H9 (cell line): ENCODE results near the gene CREB5. TPM values are rescaled to one million over a fixed set of nuclear protein-coding genes. Genes with fewer than 3 reads are reported as not detected.

Source experiments
- DNase-seq: peaks from one replicate; pipeline ENCODE4 v3.0.0-alpha.2; 2017
- H2AFZ ChIP-seq: one replicate; pipeline ENCODE4 v1.6.1; 2013; ENCODE audit warnings: mild to moderate bottlenecking, low read length, control low read depth, moderate library complexity
- H2AK5ac ChIP-seq: 2 replicates; pipeline ENCODE4 v1.6.1; 2013; ENCODE audit warnings: low read length, control low read depth, mixed read lengths; ENCODE audit not compliant: insufficient read length
- H2BK120ac ChIP-seq: one replicate; pipeline ENCODE4 v1.6.1; 2013; ENCODE audit warnings: low read depth, mild to moderate bottlenecking, low read length, control low read depth, inconsistent platforms; ENCODE audit not compliant: poor library complexity, severe bottlenecking
- H2BK12ac ChIP-seq: 2 replicates; pipeline ENCODE4 v1.6.1; 2013; ENCODE audit warnings: low read length, control low read depth, mixed read lengths, low read depth; ENCODE audit not compliant: insufficient read length
- H2BK15ac ChIP-seq: 2 replicates; pipeline ENCODE4 v1.6.1; 2013; ENCODE audit warnings: low read depth, low read length, control low read depth
- H2BK20ac ChIP-seq: one replicate; pipeline ENCODE4 v1.6.1; 2013; ENCODE audit warnings: low read depth, mild to moderate bottlenecking, low read length, control low read depth, inconsistent platforms; ENCODE audit not compliant: poor library complexity, severe bottlenecking
- H2BK5ac ChIP-seq: 2 replicates; pipeline ENCODE4 v1.6.1; 2013; ENCODE audit warnings: low read length, control low read depth, mixed read lengths; ENCODE audit not compliant: insufficient read length
- H3K14ac ChIP-seq: 2 replicates; pipeline ENCODE4 v1.6.1; 2013; ENCODE audit warnings: low read length, control low read depth; ENCODE audit not compliant: insufficient read depth
- H3K18ac ChIP-seq: 2 replicates; pipeline ENCODE4 v1.6.1; 2013; ENCODE audit warnings: low read depth, mild to moderate bottlenecking, mixed read lengths, low read length, control low read depth; ENCODE audit not compliant: insufficient read length
- H3K23ac ChIP-seq: 2 replicates; pipeline ENCODE4 v1.6.1; 2013; ENCODE audit warnings: low read length, control low read depth, mixed read lengths, low read depth; ENCODE audit not compliant: insufficient read length
- H3K23me2 ChIP-seq: 2 replicates; pipeline ENCODE4 v1.6.1; 2013; ENCODE audit warnings: low read depth, mild to moderate bottlenecking, mixed read lengths, low read length, control low read depth; ENCODE audit not compliant: insufficient read length, poor library complexity, severe bottlenecking
- H3K27ac ChIP-seq: 2 replicates; pipeline ENCODE4 v1.5.1; 2013; ENCODE audit warnings: low read length, control low read depth, mixed read lengths, low read depth; ENCODE audit not compliant: insufficient read length
- H3K27me3 ChIP-seq: 2 replicates; pipeline ENCODE4 v1.6.1; 2013; ENCODE audit warnings: low read length, control low read depth, inconsistent platforms; ENCODE audit not compliant: insufficient read depth
- H3K4ac ChIP-seq: 2 replicates; pipeline ENCODE4 v1.6.1; 2013; ENCODE audit warnings: low read depth, mild to moderate bottlenecking, control low read depth, inconsistent platforms, low read length, moderate library complexity
- H3K4me1 ChIP-seq: 2 replicates; pipeline ENCODE4 v1.6.1; 2013; ENCODE audit warnings: low read length, control low read depth, inconsistent platforms; ENCODE audit not compliant: insufficient read depth
- H3K4me2 ChIP-seq: 2 replicates; pipeline ENCODE4 v1.6.1; 2013; ENCODE audit warnings: low read length, control low read depth, mixed read lengths; ENCODE audit not compliant: insufficient read length, insufficient read depth
- H3K56ac ChIP-seq: 2 replicates; pipeline ENCODE4 v1.6.1; 2013; ENCODE audit warnings: low read depth, mild to moderate bottlenecking, mixed read lengths, low read length, control low read depth; ENCODE audit not compliant: insufficient read length
- H3K79me1 ChIP-seq: 2 replicates; pipeline ENCODE4 v1.6.1; 2013; ENCODE audit warnings: low read depth, mild to moderate bottlenecking, moderate library complexity, low read length, control low read depth, inconsistent platforms; ENCODE audit not compliant: insufficient read depth, poor library complexity, severe bottlenecking
- H3K79me2 ChIP-seq: 2 replicates; pipeline ENCODE4 v1.6.1; 2013; ENCODE audit warnings: low read length, control low read depth, inconsistent platforms; ENCODE audit not compliant: insufficient read depth
- H3K9ac ChIP-seq: 2 replicates; pipeline ENCODE4 v1.6.1; 2013; ENCODE audit warnings: low read length, control low read depth, mixed read lengths; ENCODE audit not compliant: insufficient read length; ENCODE audit errors: extremely low read depth
- H3K9me3 ChIP-seq: one replicate; pipeline ENCODE4 v1.6.1; 2013; ENCODE audit warnings: low read depth, low read length, inconsistent platforms; ENCODE audit not compliant: control insufficient read depth
- H3T11ph ChIP-seq: one replicate; pipeline ENCODE4 v1.6.1; 2013; ENCODE audit warnings: mild to moderate bottlenecking, low read length, control low read depth, inconsistent platforms
- H4K20me1 ChIP-seq: one replicate; pipeline ENCODE4 v1.6.1; 2013; ENCODE audit not compliant: control insufficient read depth, insufficient read length, insufficient read depth
- H4K5ac ChIP-seq: 2 replicates; pipeline ENCODE4 v1.6.1; 2013; ENCODE audit warnings: low read depth, mild to moderate bottlenecking, mixed read lengths, low read length, control low read depth; ENCODE audit not compliant: insufficient read length
- H4K8ac ChIP-seq: replicated peaks from 2 replicates; pipeline ENCODE4 v1.6.1; 2013; ENCODE audit warnings: low read length, control low read depth, mixed read lengths, low read depth; ENCODE audit not compliant: insufficient read length
- H4K91ac ChIP-seq: 2 replicates; pipeline ENCODE4 v1.6.1; 2013; ENCODE audit warnings: low read depth, mild to moderate bottlenecking, moderate library complexity, mixed read lengths, low read length, control low read depth; ENCODE audit not compliant: insufficient read length
- H3K27ac Mint-ChIP-seq, 3 experiments: 2 replicates in 2 of 3; 3 replicates in 1 of 3; pipeline ENCODE4 v1.8.0; 2020 to 2021; ENCODE audit warnings: mixed read lengths in 3 of 3, mild to moderate bottlenecking in 1 of 3, moderate library complexity in 1 of 3
- H3K27me3 Mint-ChIP-seq: 2 replicates; pipeline ENCODE4 v1.8.0; 2021; ENCODE audit warnings: low read depth, mild to moderate bottlenecking, moderate library complexity, mixed read lengths
- H3K36me3 Mint-ChIP-seq, 3 experiments: 2 replicates in 2 of 3; 3 replicates in 1 of 3; pipeline ENCODE4 v1.8.0; 2020 to 2021; ENCODE audit warnings: low read depth in 3 of 3, mixed read lengths in 3 of 3; ENCODE audit not compliant: insufficient read depth in 1 of 3
- H3K4me1 Mint-ChIP-seq, 2 experiments: 2 replicates each; pipeline ENCODE4 v1.8.0; 2020; ENCODE audit warnings: mixed read lengths in 2 of 2
- H3K4me3 Mint-ChIP-seq, 2 experiments: 2 replicates in 1 of 2; 3 replicates in 1 of 2; pipeline ENCODE4 v1.8.0; 2020 to 2021; ENCODE audit warnings: mild to moderate bottlenecking in 2 of 2, mixed read lengths in 2 of 2, moderate library complexity in 1 of 2
- H3K9me3 Mint-ChIP-seq, 2 experiments: 2 replicates in 1 of 2; 3 replicates in 1 of 2; pipeline ENCODE4 v1.8.0; 2020; ENCODE audit warnings: mild to moderate bottlenecking in 2 of 2, mixed read lengths in 2 of 2, moderate library complexity in 1 of 2
- WGBS: extraction: QIAGEN DNeasy Blood & Tissue Kit; methylation state at CpG from one replicate; pipeline ENCODE4 v1.1.7; 2013; ENCODE audit warnings: missing lambda C conversion rate, low lambda C conversion rate, mixed read lengths; ENCODE audit not compliant: insufficient read length; ENCODE audit errors: extremely low coverage; 5-methylcytosine and 5-hydroxymethylcytosine counted together
- total RNA-seq: library from RNA; stranded (reverse); gene quantifications from 2 replicates; pipeline ENCODE4 v1.2.1, GENCODE V29; 2021
- TF ChIP-seq, protein P1 (sequence below): fragments of 200-600 bp; sonication (generic); conservative IDR thresholded peaks from 3 replicates; pipeline ENCODE4 v1.8.0; 2021; ENCODE audit warnings: antibody characterized with exemption, mild to moderate bottlenecking

The CREB5 gene
- total RNA-seq, 1 experiment from 2014 or later: 4.0 TPM

DNA sequence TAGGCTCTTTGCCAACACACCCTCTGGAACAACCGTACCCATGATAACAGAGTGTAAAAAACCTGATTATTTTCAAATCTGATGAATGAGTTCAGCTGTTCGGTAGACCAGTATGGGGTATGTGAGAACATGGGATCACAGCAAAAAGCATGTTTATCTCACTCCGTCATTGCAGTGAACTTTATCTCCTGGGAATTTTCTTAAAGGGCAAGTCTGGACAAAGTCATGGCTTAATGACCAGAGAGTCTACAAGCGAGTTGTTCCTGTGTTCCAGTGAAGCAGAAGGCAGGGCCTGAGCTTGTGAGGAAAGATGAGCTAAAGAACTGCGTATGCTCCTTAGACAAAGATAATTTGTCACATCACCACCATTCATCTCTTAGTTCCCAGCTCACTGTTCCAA lies 326.1 kb downstream of the CREB5 start:
- Histone ChIP-seq H3K9me3 (no peaks in the 10 kb centered on the region), H2BK12ac (no peak overlapping the region), H3K79me2 (no peaks in the 10 kb centered on the region), H3K79me1 (no peaks in the 10 kb centered on the region), H3K9ac (no peak overlapping the region), H3K14ac (no peak overlapping the region), H4K20me1 (no peaks in the 10 kb centered on the region), H3T11ph (no peak overlapping the region), H4K8ac (no peak overlapping the region), H3K4me2 (no peak overlapping the region), H2BK20ac (no peak overlapping the region), H2BK15ac (no peak overlapping the region), H2BK120ac (no peak overlapping the region), H3K27me3 (no peaks in the 10 kb centered on the region), H2BK5ac (no peak overlapping the region), H3K23ac (no peak overlapping the region), H3K4me1 (no peaks in the 10 kb centered on the region), H4K5ac (no peak overlapping the region), H3K56ac (no peak overlapping the region), H3K4ac (no peak overlapping the region), H4K91ac (no peak overlapping the region), H3K27ac (no peak overlapping the region), H3K18ac (no peak overlapping the region), H2AFZ (no peak overlapping the region), H2AK5ac (no peak overlapping the region), H3K23me2 (no peaks in the 10 kb centered on the region)
- DNase-seq: no peak
- Mint-ChIP-seq H3K9me3 (no peaks in the 10 kb centered on the region), H3K4me3 (no peak overlapping the region), H3K27ac (no peak overlapping the region), H3K27me3 (no peaks in the 10 kb centered on the region), H3K36me3 (peaks cover 0 to 4% (median 3%) of the 10 kb centered on the region in 3 experiments; a peak in 2 of 7 replicates), H3K4me1 (peaks cover 31 to 32% of the 10 kb centered on the region in 2 experiments)
- TF ChIP-seq, protein P1, sequence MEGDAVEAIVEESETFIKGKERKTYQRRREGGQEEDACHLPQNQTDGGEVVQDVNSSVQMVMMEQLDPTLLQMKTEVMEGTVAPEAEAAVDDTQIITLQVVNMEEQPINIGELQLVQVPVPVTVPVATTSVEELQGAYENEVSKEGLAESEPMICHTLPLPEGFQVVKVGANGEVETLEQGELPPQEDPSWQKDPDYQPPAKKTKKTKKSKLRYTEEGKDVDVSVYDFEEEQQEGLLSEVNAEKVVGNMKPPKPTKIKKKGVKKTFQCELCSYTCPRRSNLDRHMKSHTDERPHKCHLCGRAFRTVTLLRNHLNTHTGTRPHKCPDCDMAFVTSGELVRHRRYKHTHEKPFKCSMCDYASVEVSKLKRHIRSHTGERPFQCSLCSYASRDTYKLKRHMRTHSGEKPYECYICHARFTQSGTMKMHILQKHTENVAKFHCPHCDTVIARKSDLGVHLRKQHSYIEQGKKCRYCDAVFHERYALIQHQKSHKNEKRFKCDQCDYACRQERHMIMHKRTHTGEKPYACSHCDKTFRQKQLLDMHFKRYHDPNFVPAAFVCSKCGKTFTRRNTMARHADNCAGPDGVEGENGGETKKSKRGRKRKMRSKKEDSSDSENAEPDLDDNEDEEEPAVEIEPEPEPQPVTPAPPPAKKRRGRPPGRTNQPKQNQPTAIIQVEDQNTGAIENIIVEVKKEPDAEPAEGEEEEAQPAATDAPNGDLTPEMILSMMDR: no peak
- WGBS: no CpG with 5 or more reads among the region's 5 CpGs
